22Rv1 (cell line): ENCODE results near the gene CXCL1.

Source experiments
- ZFX ChIP-seq: fragments of 450-650 bp; IDR thresholded peaks from 2 replicates; pipeline ENCODE4 v1.6.1; 2017; ENCODE audit warnings: antibody characterized with exemption, borderline replicate concordance
- TF ChIP-seq, protein P1 (sequence below): fragments of 450-650 bp; IDR thresholded peaks from 2 replicates; pipeline ENCODE4 v1.5.1; 2017; ENCODE audit warnings: mild to moderate bottlenecking

DNA sequence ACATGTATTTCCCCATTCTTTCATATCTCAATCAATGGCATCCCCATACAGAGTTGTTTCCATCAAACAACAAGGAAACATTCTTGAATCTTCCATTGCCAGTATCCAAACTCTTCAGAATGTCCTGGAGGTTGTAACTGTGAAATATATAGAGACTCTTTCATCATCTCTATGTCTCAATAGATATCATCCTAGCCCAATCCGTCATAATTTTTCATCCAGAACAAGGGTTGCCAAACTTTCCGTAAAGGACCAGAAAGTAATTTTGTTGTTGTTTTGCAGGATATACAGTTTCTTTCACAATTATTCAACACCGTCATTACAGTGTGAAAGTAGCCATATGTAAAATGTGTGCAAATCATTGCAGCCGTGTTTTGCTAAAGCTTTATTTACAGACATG is 47.9 kb upstream of the CXCL1 start:
- TF ChIP-seq, protein P1, sequence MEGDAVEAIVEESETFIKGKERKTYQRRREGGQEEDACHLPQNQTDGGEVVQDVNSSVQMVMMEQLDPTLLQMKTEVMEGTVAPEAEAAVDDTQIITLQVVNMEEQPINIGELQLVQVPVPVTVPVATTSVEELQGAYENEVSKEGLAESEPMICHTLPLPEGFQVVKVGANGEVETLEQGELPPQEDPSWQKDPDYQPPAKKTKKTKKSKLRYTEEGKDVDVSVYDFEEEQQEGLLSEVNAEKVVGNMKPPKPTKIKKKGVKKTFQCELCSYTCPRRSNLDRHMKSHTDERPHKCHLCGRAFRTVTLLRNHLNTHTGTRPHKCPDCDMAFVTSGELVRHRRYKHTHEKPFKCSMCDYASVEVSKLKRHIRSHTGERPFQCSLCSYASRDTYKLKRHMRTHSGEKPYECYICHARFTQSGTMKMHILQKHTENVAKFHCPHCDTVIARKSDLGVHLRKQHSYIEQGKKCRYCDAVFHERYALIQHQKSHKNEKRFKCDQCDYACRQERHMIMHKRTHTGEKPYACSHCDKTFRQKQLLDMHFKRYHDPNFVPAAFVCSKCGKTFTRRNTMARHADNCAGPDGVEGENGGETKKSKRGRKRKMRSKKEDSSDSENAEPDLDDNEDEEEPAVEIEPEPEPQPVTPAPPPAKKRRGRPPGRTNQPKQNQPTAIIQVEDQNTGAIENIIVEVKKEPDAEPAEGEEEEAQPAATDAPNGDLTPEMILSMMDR = no peak
- no peak for TF ChIP-seq ZFX
